Type B pancreatic cell (in vitro differentiated cells): Measurements from ENCODE around the gene TRRAP. TPM values are rescaled to one million over a fixed set of nuclear protein-coding genes. Genes with fewer than 3 reads are reported as not detected.

Experiments
- DNase-seq: peaks from one replicate; pipeline ENCODE4 v3.0.0; 2021; ENCODE audit warnings: mixed read lengths; ENCODE audit not compliant: unreplicated experiment; ENCODE audit errors: extremely low spot score
- H3K27ac Mint-ChIP-seq: 2 replicates; pipeline ENCODE4 v1.8.0; 2021; ENCODE audit warnings: mild to moderate bottlenecking, mixed read lengths
- H3K27me3 Mint-ChIP-seq: 2 replicates; pipeline ENCODE4 v1.8.0; 2021; ENCODE audit warnings: mixed read lengths
- H3K36me3 Mint-ChIP-seq: 2 replicates; pipeline ENCODE4 v1.8.0; 2021; ENCODE audit warnings: mixed read lengths
- H3K4me1 Mint-ChIP-seq: one replicate; pipeline ENCODE4 v1.8.0; 2021; ENCODE audit warnings: mixed read lengths; ENCODE audit not compliant: unreplicated experiment
- H3K4me3 Mint-ChIP-seq: 2 replicates; pipeline ENCODE4 v1.8.0; 2021; ENCODE audit warnings: mild to moderate bottlenecking, mixed read lengths
- H3K9me3 Mint-ChIP-seq: 2 replicates; pipeline ENCODE4 v1.8.0; 2021; ENCODE audit warnings: mixed read lengths
- total RNA-seq: library from RNA; stranded (reverse); gene quantifications from 2 replicates; pipeline ENCODE4 v1.2.1, GENCODE V29; 2021; ENCODE audit warnings: low replicate concordance
- TF ChIP-seq, protein P1 (sequence below): fragments of 200-600 bp; sonication (generic); conservative IDR thresholded peaks from 2 replicates; pipeline ENCODE4 v1.5.0; 2021; ENCODE audit warnings: antibody characterized with exemption, mild to moderate bottlenecking

Gene TRRAP
- total RNA-seq, 1 donor from 2014 or later = 65.7 TPM

DNA sequence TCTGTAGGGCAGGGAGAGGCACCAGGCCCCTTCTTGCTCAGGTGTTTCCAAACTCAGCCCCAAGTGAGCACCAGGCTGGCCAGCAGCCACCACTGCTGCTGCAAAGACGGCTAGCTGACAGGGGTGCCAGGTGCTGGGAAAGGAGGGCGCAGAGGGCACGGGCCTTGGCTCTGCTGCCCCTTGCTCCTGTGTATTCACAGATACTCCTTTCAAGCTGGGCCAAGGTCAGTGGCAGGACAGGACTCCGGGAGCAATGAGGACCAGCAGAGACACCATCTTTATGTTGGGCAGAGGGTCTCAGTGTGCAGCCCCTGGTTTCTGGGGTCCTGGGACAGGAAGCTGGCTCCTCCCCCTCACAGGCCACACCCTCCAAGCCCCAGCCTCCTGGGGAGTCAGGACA lies 155.4 kb downstream of the TRRAP start:
- H3K27me3 Mint-ChIP-seq = no peaks in the 10 kb centered on the region
- H3K4me1 Mint-ChIP-seq = no peaks in the 10 kb centered on the region
- H3K9me3 Mint-ChIP-seq = no peaks in the 10 kb centered on the region
- no peak overlapping the region for H3K4me3 Mint-ChIP-seq
- peaks cover 33% of the 10 kb centered on the region for H3K36me3 Mint-ChIP-seq
- TF ChIP-seq, protein P1, sequence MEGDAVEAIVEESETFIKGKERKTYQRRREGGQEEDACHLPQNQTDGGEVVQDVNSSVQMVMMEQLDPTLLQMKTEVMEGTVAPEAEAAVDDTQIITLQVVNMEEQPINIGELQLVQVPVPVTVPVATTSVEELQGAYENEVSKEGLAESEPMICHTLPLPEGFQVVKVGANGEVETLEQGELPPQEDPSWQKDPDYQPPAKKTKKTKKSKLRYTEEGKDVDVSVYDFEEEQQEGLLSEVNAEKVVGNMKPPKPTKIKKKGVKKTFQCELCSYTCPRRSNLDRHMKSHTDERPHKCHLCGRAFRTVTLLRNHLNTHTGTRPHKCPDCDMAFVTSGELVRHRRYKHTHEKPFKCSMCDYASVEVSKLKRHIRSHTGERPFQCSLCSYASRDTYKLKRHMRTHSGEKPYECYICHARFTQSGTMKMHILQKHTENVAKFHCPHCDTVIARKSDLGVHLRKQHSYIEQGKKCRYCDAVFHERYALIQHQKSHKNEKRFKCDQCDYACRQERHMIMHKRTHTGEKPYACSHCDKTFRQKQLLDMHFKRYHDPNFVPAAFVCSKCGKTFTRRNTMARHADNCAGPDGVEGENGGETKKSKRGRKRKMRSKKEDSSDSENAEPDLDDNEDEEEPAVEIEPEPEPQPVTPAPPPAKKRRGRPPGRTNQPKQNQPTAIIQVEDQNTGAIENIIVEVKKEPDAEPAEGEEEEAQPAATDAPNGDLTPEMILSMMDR = no peak
- DNase-seq = no peak
- H3K27ac Mint-ChIP-seq = no peak overlapping the region

DNA sequence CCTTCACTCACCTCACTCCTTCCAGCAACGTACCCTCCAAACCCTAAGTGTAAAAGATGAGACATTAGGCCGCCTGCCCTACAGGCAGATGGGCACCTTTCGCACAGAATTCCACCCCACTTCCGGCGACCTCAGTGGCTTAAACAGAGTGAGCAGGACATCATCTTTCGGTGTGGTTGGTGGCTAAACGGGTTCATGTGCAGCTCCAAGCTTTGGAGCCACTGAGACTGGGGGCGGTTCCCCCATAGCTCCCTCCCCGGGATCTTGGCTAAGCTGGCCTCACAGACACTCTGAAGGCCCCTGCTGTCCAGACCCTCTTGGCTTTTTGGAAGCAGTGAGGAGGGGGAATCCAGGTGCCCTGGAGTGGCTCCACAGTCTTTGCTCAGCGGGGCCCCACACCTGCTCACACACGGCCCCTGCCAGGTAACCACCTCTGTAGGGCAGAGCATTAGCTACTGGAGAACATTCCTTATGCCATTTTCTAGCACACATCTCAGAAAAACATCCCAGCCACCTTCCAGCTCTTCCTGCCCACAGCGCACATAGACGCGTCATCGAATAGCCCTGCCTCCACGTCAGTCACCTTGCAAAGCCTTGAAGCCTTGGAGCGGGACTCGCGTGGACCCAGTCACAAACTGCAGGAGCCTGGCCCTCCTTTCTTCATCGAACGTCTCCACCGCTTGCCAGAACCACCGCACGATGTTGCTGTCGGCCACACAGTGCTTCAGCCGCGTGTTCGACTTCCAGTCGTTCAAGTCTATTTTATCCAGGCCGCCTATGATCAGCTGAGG lies 156.8 kb downstream of the TRRAP start:
- H3K36me3 Mint-ChIP-seq = peaks cover 32% of the 10 kb centered on the region
- no peak overlapping the region for H3K27ac Mint-ChIP-seq
- no peaks in the 10 kb centered on the region for H3K27me3 Mint-ChIP-seq
- H3K9me3 Mint-ChIP-seq = no peaks in the 10 kb centered on the region
- DNase-seq = no peak
- no peak overlapping the region for H3K4me3 Mint-ChIP-seq
- TF ChIP-seq, protein P1 = no peak
- H3K4me1 Mint-ChIP-seq = no peaks in the 10 kb centered on the region

DNA sequence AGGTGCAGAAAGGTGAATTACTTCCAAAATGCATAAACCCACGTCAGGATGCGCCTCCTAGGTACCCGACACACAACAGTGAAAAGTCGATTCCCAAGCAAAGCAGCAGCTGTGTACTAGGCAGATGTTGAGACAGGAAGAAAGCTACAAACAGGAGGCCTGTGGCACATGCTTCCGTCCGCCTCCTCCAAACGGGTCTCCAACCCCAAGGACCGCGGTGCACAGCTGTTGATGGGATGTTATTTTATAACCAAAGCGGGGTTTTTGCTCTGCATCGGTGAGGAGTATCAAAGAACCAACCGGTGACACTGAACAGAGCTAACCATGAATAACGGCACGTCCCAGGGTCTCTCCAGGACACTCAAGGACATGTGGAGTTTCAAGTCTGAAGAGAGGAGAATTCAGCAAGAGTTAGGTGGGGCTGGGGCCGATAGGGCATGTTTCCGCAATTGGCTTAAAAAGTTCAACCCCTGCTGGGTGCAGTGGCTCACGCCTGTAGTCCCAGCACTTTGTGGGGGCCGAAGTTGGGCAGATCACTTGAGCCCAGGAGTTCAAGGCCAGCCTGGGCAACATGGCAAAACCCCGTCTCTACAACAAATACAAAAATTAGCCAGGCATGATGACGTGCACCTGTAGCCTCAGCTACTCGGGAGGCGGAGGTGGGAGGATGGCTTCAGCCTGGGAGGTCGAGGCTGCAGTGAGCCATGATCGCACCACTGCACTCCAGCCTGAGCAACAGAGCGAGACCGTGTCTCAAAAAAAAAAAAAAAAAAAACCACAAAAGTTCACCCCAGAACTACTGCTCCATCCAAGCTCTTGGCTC lies 157.6 kb downstream of the TRRAP start:
- Mint-ChIP-seq H3K9me3 (no peaks in the 10 kb centered on the region), H3K36me3 (peaks cover 36% of the 10 kb centered on the region), H3K4me3 (no peak overlapping the region), H3K27ac (no peak overlapping the region), H3K27me3 (no peaks in the 10 kb centered on the region), H3K4me1 (no peaks in the 10 kb centered on the region)
- DNase-seq = no peak
- TF ChIP-seq, protein P1 = no peak

DNA sequence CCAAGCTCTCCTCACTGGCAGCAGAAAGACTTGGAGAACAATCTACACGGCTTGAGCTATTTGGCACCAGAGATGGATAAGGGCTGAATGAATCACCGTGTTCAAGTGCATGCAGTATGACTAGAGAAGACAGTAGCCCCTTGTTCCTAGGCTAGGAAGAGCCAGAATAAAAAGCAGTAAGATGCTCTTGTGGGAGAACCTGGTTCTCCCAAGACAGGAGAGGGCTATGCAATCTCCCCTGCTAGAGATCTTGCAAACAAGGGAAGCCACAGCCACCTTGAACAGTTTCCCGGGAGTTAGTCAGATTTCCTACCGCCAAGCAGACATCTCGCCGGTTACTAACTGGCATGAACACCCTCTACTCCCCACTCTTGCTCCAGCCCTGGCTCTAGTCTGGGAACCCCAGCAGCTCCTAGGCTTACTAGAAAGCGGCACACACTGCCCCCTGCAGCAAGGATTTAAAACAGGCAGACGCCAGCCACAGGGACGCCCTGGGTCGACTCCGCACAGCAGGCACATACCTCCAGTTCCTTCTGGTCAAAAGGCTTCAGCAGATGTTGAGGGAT lies 158.3 kb downstream of the TRRAP start:
- Mint-ChIP-seq H3K4me3 (no peak overlapping the region), H3K4me1 (no peaks in the 10 kb centered on the region), H3K27me3 (no peaks in the 10 kb centered on the region), H3K36me3 (peaks cover 33% of the 10 kb centered on the region), H3K27ac (peak overlapping the region; percentile 56), H3K9me3 (no peaks in the 10 kb centered on the region)
- TF ChIP-seq, protein P1 = peak; percentile 62
- DNase-seq = no peak

DNA sequence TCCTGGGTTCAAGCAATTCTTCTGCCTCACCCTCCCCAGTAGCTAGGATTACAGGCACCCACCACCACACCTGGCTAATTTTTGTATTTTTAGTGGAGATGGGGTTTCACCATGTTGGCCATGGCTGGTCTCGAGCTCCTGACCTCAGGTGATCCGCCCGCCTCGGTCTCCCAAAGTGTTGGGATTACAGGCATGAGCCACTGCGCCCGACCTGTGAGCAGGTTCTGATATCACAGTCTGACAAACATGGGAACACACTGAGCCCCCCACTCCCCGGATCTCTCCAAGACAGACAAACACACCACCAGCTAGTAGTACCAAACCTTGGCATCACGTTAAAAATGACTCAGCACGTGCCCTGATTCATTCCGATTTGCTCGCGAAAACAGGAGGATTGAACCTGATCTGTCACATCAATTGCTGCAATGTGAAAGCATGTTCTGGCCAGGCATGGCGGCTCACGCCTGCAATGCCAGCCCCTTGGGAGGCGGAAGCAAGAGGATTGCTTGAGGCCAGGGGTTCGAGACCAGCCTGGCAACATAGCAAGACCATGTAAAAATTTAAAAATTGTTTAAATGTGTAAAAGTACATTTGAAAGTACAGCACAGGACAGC lies 159.1 kb downstream of the TRRAP start:
- DNase-seq = no peak
- Mint-ChIP-seq H3K27ac (no peak overlapping the region), H3K4me1 (no peaks in the 10 kb centered on the region), H3K36me3 (peaks cover 36% of the 10 kb centered on the region), H3K4me3 (no peak overlapping the region), H3K27me3 (no peaks in the 10 kb centered on the region), H3K9me3 (no peaks in the 10 kb centered on the region)
- TF ChIP-seq, protein P1 = no peak
